H1 (cell line): ENCODE results near the gene SORBS1. TPM values are rescaled to one million over a fixed set of nuclear protein-coding genes. Genes with fewer than 3 reads are reported as not detected.

Source experiments
- CTCF ChIA-PET: fragments of 300-600 bp; sonication (Branson Sonifier 250); formaldehyde crosslinking; loops from one replicate; lab custom pipeline; 2021; ENCODE audit not compliant: partially characterized antibody; lab: Charles Lee
- POLR2A ChIA-PET: fragments of 300-600 bp; sonication (Branson Sonifier 250); formaldehyde crosslinking; loops from one replicate; lab custom pipeline; 2021; ENCODE audit warnings: inconsistent platforms; ENCODE audit not compliant: partially characterized antibody; lab: Charles Lee
- DNase-seq, 2 experiments: peaks; one replicate each; pipeline versions ENCODE4 v3.0.0 to v3.0.0-alpha.2; 2010 to 2022; ENCODE audit warnings: low spot score in 2 of 2, low read depth in 1 of 2, mixed read lengths in 1 of 2
- FAIRE-seq: peaks from 2 replicates; lab custom pipeline; 2011; peaks lifted over from hg19 to GRCh38; lab: Jason Lieb, UNC
- H2AFZ ChIP-seq: 2 replicates; pipeline ENCODE4 v1.8.1; 2012; ENCODE audit warnings: low read length, inconsistent platforms
- H2AK5ac ChIP-seq: 2 replicates; pipeline ENCODE4 v1.6.1; 2013; ENCODE audit warnings: low read depth, low read length
- H2BK120ac ChIP-seq: replicated peaks from 2 replicates; pipeline ENCODE3; 2013; ENCODE audit warnings: low read depth, low read length, inconsistent platforms
- H2BK12ac ChIP-seq: 2 replicates; pipeline ENCODE4 v1.6.1; 2013; ENCODE audit warnings: low read depth, low read length
- H2BK15ac ChIP-seq: 2 replicates; pipeline ENCODE4 v1.6.1; 2013; ENCODE audit warnings: low read length
- H2BK20ac ChIP-seq: 2 replicates; pipeline ENCODE4 v1.6.1; 2013; ENCODE audit warnings: low read length
- H2BK5ac ChIP-seq: 2 replicates; pipeline ENCODE4 v1.6.1; 2013; ENCODE audit warnings: low read depth, low read length
- H3K14ac ChIP-seq: 2 replicates; pipeline ENCODE4 v1.6.1; 2013; ENCODE audit warnings: inconsistent platforms; ENCODE audit not compliant: insufficient read length
- H3K18ac ChIP-seq: 2 replicates; pipeline ENCODE4 v1.6.1; 2013; ENCODE audit warnings: low read length; ENCODE audit errors: extremely low read depth
- H3K23ac ChIP-seq: 2 replicates; pipeline ENCODE4 v1.6.1; 2013; ENCODE audit warnings: inconsistent platforms; ENCODE audit not compliant: insufficient read length
- H3K23me2 ChIP-seq: 2 replicates; pipeline ENCODE4 v1.6.1; 2013; ENCODE audit warnings: low read depth, low read length
- H3K27ac ChIP-seq: 2 replicates; pipeline ENCODE4 v1.6.1; 2011; ENCODE audit warnings: low read depth, low read length, inconsistent platforms
- H3K27me3 ChIP-seq, 4 experiments: replicated peaks in 1 of 4; 1 replicate in 1 of 4; 2 replicates in 3 of 4; pipeline versions ENCODE4 v1.6.1 to v1.8.1; 2011 to 2013; ENCODE audit warnings: low read length in 3 of 4, mild to moderate bottlenecking in 3 of 4, inconsistent platforms in 2 of 4, mixed read lengths in 2 of 4, moderate library complexity in 1 of 4; ENCODE audit not compliant: control insufficient read depth in 3 of 4, insufficient read depth in 3 of 4; ENCODE audit errors: extremely low read depth in 1 of 4
- H3K36me3 ChIP-seq, 4 experiments: 2 replicates each; pipeline versions ENCODE4 v1.6.1 to v1.8.1; 2011 to 2013; ENCODE audit warnings: mild to moderate bottlenecking in 4 of 4, low read length in 3 of 4, moderate library complexity in 2 of 4, control low read depth in 1 of 4, inconsistent platforms in 1 of 4; ENCODE audit not compliant: insufficient read depth in 4 of 4, control insufficient read depth in 2 of 4
- H3K4ac ChIP-seq: replicated peaks from 2 replicates; pipeline ENCODE3; 2013; ENCODE audit warnings: low read length, low read depth, mixed read lengths, inconsistent platforms; ENCODE audit not compliant: insufficient read length
- H3K4me1 ChIP-seq, 4 experiments: replicated peaks in 1 of 4; 1 replicate in 1 of 4; 2 replicates in 3 of 4; pipeline versions ENCODE4 v1.6.1 to v1.8.1; 2011 to 2013; ENCODE audit warnings: low read length in 3 of 4, inconsistent platforms in 2 of 4, mixed read lengths in 1 of 4; ENCODE audit not compliant: insufficient read depth in 4 of 4, control insufficient read depth in 3 of 4
- H3K4me2 ChIP-seq, 2 experiments: 2 replicates each; pipeline versions ENCODE4 v1.6.1 to v1.8.1; 2011 to 2013; ENCODE audit warnings: low read depth in 2 of 2, low read length in 2 of 2, control low read depth in 1 of 2, inconsistent platforms in 1 of 2, mild to moderate bottlenecking in 1 of 2; ENCODE audit not compliant: insufficient read depth in 1 of 2
- H3K4me3 ChIP-seq, 4 experiments: fragments of 200-600, 300-600 bp in 1 of 4; sonication (generic), shearing (Covaris generic), sonication (Bioruptor Twin) in 1 of 4; 2 replicates each; pipeline versions ENCODE4 v1.5.1 to v1.8.1; 2011 to 2016; ENCODE audit warnings: low read length in 4 of 4, low read depth in 3 of 4, control low read depth in 2 of 4, inconsistent platforms in 2 of 4, mild to moderate bottlenecking in 2 of 4, mixed read lengths in 1 of 4, moderate library complexity in 1 of 4; ENCODE audit not compliant: insufficient read depth in 2 of 4; ENCODE audit errors: extremely low read depth in 1 of 4
- H3K56ac ChIP-seq: replicated peaks from 2 replicates; pipeline ENCODE3; 2013; ENCODE audit warnings: low read depth, mild to moderate bottlenecking, mixed read lengths, low read length, inconsistent platforms; ENCODE audit not compliant: insufficient read length
- H3K79me1 ChIP-seq: 2 replicates; pipeline ENCODE4 v1.6.1; 2013; ENCODE audit warnings: low read depth, low read length, control low read depth
- H3K79me2 ChIP-seq, 2 experiments: 2 replicates each; pipeline versions ENCODE4 v1.6.1 to v1.8.1; 2012 to 2013; ENCODE audit warnings: low read length in 2 of 2, mild to moderate bottlenecking in 2 of 2, inconsistent platforms in 1 of 2; ENCODE audit not compliant: insufficient read depth in 2 of 2, control insufficient read depth in 1 of 2
- H3K9ac ChIP-seq, 4 experiments: replicated peaks in 1 of 4; 1 replicate in 1 of 4; 2 replicates in 3 of 4; pipeline versions ENCODE4 v1.6.1 to v1.8.1; 2011 to 2013; ENCODE audit warnings: low read depth in 3 of 4, low read length in 3 of 4, control low read depth in 2 of 4, mild to moderate bottlenecking in 2 of 4, moderate library complexity in 2 of 4, inconsistent platforms in 1 of 4; ENCODE audit errors: extremely low read depth in 1 of 4
- H3K9me3 ChIP-seq, 2 experiments: 2 replicates each; pipeline versions ENCODE4 v1.6.1 to v1.8.1; 2012 to 2013; ENCODE audit warnings: mild to moderate bottlenecking in 2 of 2, moderate library complexity in 2 of 2, control low read depth in 1 of 2, inconsistent platforms in 1 of 2, low read depth in 1 of 2, low read length in 1 of 2, mixed read lengths in 1 of 2; ENCODE audit not compliant: insufficient read depth in 2 of 2
- H4K20me1 ChIP-seq, 2 experiments: replicated peaks in 1 of 2; 2 replicates each; pipeline versions ENCODE3 to v1.8.1; 2011 to 2013; ENCODE audit warnings: inconsistent platforms in 2 of 2, low read length in 2 of 2, mild to moderate bottlenecking in 1 of 2; ENCODE audit not compliant: insufficient read depth in 2 of 2, control insufficient read depth in 1 of 2
- H4K5ac ChIP-seq: 2 replicates; pipeline ENCODE4 v1.6.1; 2013; ENCODE audit warnings: low read length, low read depth, mixed read lengths, inconsistent platforms; ENCODE audit not compliant: insufficient read length
- H4K8ac ChIP-seq: 2 replicates; pipeline ENCODE4 v1.8.0; 2013; ENCODE audit warnings: mild to moderate bottlenecking, moderate library complexity, low read length, inconsistent platforms; ENCODE audit not compliant: insufficient read depth; ENCODE audit errors: extremely low read depth
- H4K91ac ChIP-seq: replicated peaks from 2 replicates; pipeline ENCODE3; 2013; ENCODE audit warnings: low read length, mixed read lengths, inconsistent platforms; ENCODE audit not compliant: insufficient read length
- KDM1A ChIP-seq: fragments of 200-600, 300-600 bp; sonication (generic); IDR thresholded peaks from 2 replicates; pipeline ENCODE4 v1.7.1; 2016; ENCODE audit warnings: mild to moderate bottlenecking, low read length, borderline replicate concordance
- MAX ChIP-seq: IDR thresholded peaks from 2 replicates; pipeline ENCODE4 v1.6.1; 2012; ENCODE audit warnings: inconsistent platforms
- SIN3A ChIP-seq, 2 experiments: IDR thresholded peaks in 1 of 2; conservative IDR thresholded peaks in 1 of 2; 2 replicates each; pipeline ENCODE4 v1.6.1; 2011 to 2012; ENCODE audit warnings: low read length in 2 of 2, improper control_type of control experiment in 1 of 2, low read depth in 1 of 2, mild to moderate bottlenecking in 1 of 2
- WGBS, 2 experiments: shearing (Covaris generic) in 1 of 2; methylation state at CpG; one replicate each; pipeline versions ENCODE4 v1.1.6 to v1.1.7; 2013 to 2015; ENCODE audit warnings: low lambda C conversion rate in 2 of 2, mixed read lengths in 2 of 2, inconsistent platforms in 1 of 2, low coverage in 1 of 2, missing lambda C conversion rate in 1 of 2; ENCODE audit not compliant: insufficient replicate concordance in 2 of 2, insufficient coverage in 1 of 2, insufficient read length in 1 of 2; ENCODE audit errors: extremely low coverage in 1 of 2, missing lambda C conversion rate in 1 of 2; 5-methylcytosine and 5-hydroxymethylcytosine counted together
- polyA plus RNA-seq, 7 experiments: library from polyadenylated mRNA; depleted of rRNA in 3 of 7; stranded (reverse) in 5 of 7; unstranded in 2 of 7; fragments of >200 nt in 5 of 7; fragments of 200-250 nt in 2 of 7; gene quantifications; 1 replicate in 5 of 7; 2 replicates in 1 of 7; 4 replicates in 1 of 7; pipeline versions ENCODE4 v1.2.1 to v1.2.3, GENCODE V29; 2011 to 2013; ENCODE audit warnings: missing spikeins in 2 of 7, mixed read lengths in 2 of 7
- total RNA-seq: library from RNA; stranded (reverse); fragmentation: NEBNext Ultra II Directional; extraction: Animal tissue kit (Norgen Biotek cat#: 25700); gene quantifications from 2 replicates; pipeline ENCODE4 v1.2.1, GENCODE V29; 2021

The SORBS1 gene
- total and polyA plus RNA-seq, 2 of the 8 experiments (the other 6 are each of a cell fraction or from before 2014, with no cell fraction given): 16.0 to 35.0 TPM

GRCh38 chr10:95561864-95562177 lies 650 bp upstream of the SORBS1 start:
- DNase-seq (no peak), FAIRE-seq (no peak)
- Histone ChIP-seq H3K18ac (no peak overlapping the region), H3K14ac (no peak overlapping the region), H2BK120ac (no peak overlapping the region), H2BK12ac (no peak overlapping the region), H2AK5ac (no peak overlapping the region), H3K27me3 (no peaks in the 10 kb centered on the region; a peak in 3 of 7 replicates), H2BK20ac (no peak overlapping the region), H3K4me1 (peaks cover 6 to 30% (median 17%) of the 10 kb centered on the region in 4 experiments; a peak in 6 of 7 replicates), H3K27ac (no peak overlapping the region), H3K4ac (no peak overlapping the region), H2AFZ (no peak overlapping the region), H4K5ac (no peak overlapping the region), H3K4me2 (peak overlapping the region in 1 of 2 experiments; percentile 65; a peak in 2 of 4 replicates), H4K91ac (no peak overlapping the region), H4K20me1 (peaks cover 7 to 11% of the 10 kb centered on the region in 2 experiments), H3K4me3 (peak overlapping the region in 3 of 4 experiments; percentile 44 to 93 (median 59); a peak in 4 of 8 replicates), H4K8ac (no peak overlapping the region), H3K79me2 (peaks cover 0 to 28% of the 10 kb centered on the region in 2 experiments; a peak in 2 of 4 replicates), H3K23me2 (peaks cover 14% of the 10 kb centered on the region), H3K9ac (no peak overlapping the region), H2BK5ac (no peak overlapping the region), H3K79me1 (peaks cover 6% of the 10 kb centered on the region; the same call in 1 of the 2 replicates), H3K56ac (no peak overlapping the region), H3K23ac (no peak overlapping the region), H3K9me3 (no peaks in the 10 kb centered on the region), H2BK15ac (no peak overlapping the region), H3K36me3 (no peaks in the 10 kb centered on the region)
- POLR2A ChIA-PET: interaction anchor here (0.9 to 1.5 kb wide), 2 partner anchors 13 to 26 kb away, joined by 3 to 4 read pairs; no protein-coding TSS in a partner anchor
- 67% methylated on average over 7 of the region's 7 CpGs; no CpG with 5 or more reads in 1 of the 2 experiments for WGBS, 2 experiments
- CTCF ChIA-PET: interaction anchor here (1.3 to 1.9 kb wide), 4 partner anchors 10 to 158 kb away, joined by 3 to 11 read pairs (median 4); no protein-coding TSS in a partner anchor
- no peak for TF ChIP-seq KDM1A
- no peak for TF ChIP-seq MAX
- TF ChIP-seq SIN3A (conservative IDR thresholded peaks at IDR 0.05 in 1 of 2, IDR thresholded peaks at IDR 0.05 in 1 of 2; ENCODE audit: low read depth in 1 of 2, low read length in 2 of 2): no peak
